HG02885 (cell line): ENCODE measurements around the gene HAPSTR1.

ENCODE experiments used
- ATAC-seq: cut with Tn5 transposase; IDR thresholded peaks from one replicate; pipeline ENCODE4 v1.9.1; 2021; ENCODE audit warnings: mild to moderate bottlenecking; ENCODE audit not compliant: unreplicated experiment, poor library complexity

Gene HAPSTR1

DNA sequence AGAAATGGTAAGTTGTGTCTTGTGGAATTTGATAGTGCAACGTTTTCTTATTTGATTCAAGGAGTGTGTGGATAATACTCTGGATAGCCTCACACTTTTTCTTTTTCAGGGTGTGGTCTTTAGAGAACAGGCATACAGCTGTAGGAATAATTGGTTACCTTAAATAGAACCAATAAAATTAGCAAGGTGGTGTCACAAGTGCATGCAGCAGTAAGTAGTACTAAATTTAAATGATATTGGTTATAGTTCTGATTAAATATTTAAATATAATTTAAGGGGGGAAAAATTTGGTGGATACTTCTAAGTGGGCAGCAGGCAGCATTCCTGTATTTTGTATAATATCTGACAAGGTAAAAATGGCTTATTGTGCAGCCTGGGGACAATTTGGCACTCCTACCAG is 3.7 kb downstream of the HAPSTR1 start:
- ATAC-seq = no peak

DNA sequence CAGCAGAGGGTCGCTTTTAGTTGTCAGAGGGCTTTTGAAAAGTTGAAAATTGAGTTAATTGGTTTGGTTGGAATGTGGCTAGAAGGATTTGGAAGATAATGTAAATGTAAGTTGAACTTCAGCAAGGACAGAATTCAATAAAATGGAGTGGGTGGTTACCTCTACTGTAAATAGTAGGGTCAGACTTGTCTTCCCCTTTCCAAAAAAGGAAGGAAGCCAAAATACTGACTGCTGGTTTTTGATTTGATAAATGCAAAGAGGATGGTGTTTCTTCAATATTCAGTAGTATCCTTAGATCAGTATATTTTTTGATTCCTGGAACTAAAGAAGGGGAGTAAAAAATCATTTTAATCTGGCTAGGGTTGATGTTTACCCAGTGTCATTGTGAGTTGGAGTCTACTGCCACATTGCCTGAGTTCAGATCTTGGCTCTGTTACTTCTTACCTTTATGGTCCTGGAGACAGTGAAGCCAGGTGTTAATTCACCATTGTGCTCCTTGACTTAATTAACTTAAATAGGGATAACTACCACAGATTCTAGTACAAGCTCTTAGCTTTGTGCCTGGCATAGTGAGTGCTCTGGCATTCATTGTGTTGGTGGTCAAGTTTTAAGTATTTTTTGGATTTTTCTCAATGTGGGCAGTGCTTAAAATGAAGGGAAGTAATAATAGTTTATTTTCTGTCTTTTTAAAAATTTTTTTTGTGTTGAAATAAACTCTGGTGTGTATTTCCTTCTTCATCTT is 4.4 kb downstream of the HAPSTR1 start:
- ATAC-seq = no peak

DNA sequence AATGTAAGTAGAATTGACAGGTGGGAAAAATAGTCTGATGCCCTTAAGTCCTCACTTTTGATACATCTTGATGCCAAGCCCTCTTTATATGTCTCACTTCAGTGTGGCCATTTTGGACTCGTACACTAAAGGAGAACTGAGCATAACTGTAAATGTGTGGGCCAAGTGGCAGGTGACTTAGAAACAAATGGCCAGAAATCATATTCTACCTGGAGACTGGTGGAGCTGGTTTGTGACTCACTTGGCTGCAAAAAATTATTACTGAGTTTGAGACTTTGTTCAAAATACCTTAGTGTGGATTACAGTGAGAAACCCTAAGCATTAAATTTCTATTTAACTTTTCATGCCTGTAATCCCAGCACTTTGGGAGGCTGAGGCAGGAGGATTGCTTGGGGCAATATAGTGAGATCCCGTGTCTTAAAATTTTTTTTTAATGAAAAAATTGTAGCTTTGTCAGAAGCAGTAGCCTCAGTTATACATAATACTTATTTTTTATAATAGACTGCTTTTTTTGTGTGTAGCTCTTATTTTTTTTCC is 5.0 kb downstream of the HAPSTR1 start:
- no peak for ATAC-seq

DNA sequence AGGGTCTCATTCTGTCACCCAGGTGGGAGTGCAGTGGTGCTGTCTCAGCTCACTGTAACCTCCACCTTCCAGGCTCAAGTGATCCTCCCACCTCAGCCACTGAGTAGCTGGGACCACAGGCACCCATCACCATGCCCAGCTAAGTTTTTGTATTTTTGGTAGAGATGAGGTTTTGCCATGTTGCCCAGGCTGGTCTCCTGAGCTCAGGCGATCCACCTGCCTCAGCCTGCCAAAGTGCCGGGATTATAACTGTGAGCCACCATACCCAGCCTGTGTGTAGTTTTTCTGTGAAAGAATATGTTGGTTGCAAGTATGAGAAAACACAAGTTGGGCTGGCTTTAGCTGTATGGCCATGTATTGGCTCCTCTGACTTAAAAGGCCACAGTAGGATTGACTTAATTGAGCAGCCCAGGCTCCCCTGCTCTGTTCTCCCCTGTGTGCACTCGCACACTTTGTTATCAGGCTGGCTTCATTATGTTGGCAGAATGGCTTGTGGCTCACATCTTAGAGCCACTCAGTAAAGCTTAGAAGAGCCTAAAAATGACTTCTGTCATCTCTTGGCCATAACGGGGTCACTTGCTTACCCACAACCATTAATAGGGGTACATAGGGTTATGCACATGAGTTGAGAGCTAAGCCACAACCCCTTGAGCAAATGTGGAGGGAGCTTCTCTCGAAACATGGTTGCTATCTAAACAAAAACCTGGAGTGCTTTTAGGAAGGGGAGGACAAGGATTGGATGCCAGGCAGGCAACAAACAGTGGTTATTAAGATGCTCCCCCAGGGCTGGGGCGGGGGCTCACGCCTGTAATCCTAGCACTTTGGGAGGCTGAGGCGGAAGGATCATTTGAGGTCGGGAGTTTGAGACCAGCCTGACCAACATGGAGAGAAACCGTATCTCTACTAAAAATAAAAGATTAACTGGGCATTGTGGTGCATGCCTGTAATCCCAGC is 6.1 kb downstream of the HAPSTR1 start:
- ATAC-seq = no peak

DNA sequence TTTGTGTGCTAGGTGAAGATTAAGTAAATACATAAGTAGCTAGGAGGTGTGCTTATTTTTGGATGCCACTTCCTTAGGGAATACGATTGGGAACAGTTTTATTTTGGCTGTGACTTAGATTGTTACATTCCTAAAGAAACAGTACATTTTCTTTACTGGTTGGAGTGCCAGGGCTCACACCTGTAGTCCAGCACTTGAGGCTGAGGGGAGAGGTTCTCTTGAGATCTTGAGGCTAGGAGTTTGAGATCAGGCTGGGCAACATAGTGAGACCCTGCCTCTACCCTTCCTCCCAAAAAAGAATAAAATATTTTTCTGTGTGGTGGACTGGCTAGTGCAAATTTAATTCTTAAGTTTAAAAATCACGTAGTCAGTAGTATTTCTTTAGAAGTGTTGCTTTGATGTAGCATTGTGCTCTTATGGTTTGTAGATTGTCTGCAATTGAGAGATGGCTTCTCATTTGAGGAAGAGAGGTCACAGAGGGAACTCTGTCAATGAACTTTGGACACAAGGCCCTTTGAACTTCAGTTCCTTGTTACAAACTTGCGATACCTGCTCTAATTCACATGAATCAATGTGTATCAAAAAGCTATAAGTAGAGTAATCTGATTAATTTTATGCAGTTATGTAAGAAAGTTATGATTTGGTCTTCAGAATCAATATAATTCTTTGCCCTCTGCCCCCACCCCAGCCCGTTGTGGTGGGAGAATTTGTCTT is 7.1 kb downstream of the HAPSTR1 start:
- ATAC-seq = no peak

DNA sequence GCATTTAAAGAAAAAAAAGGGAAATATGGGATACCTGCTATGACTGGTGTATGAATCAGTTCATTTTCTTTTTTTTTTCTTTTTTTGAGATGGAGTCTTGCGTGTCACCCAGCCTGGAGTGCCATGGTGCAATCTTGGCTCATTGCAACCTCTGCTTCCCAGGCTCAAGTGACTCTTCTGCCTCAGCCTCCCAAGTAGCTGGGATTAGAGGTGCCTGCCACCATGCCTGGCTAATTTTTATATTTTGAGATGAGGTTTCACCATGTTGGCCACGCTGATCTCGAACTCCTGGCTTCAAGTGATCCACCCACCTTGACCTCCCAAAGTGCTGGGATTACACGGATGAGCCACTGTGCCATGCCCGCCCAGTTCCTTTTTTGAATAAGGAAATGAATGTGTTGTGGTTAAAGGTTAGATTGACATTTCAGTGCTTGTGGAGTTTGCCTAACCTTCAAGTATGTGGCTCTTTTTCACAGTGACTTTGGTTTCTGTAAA is 7.7 kb downstream of the HAPSTR1 start:
- peak; percentile 49 for ATAC-seq

DNA sequence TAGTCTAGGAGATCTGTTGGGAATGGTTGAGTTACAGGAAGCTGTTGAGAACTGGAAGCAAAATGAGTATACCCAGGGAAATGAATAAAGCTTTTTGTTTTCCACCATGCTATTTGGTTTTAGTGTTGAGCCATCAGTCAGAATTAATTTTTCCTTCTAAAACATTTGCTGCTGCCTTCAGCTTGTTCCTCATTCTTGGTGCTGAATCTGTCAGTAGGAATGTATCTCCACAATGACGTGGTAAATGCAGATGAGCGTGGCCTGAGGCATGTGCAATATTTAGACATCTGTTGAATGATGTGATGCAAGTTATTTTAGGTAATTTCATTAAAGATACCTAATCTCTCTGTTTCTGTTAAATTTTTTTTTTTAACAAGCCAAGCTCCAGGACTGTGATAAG is 10.9 kb downstream of the HAPSTR1 start:
- no peak for ATAC-seq

DNA sequence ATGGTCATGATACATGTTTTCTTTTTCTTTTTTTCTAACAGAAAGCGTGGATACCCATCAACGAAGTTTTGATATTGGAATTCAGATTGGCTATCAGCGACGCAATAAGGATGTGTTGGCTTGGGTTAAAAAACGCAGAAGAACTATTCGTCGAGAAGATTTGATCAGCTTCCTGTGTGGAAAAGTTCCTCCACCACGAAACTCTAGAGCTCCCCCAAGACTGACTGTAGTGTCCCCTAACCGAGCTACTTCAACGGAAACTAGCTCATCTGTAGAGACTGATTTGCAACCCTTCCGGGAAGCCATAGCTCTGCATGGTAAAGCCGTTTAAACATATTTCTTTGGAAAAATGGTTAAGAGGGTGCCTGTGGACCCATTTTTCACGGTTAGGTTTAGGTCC is 11.5 kb downstream of the HAPSTR1 start:
- ATAC-seq = no peak

DNA sequence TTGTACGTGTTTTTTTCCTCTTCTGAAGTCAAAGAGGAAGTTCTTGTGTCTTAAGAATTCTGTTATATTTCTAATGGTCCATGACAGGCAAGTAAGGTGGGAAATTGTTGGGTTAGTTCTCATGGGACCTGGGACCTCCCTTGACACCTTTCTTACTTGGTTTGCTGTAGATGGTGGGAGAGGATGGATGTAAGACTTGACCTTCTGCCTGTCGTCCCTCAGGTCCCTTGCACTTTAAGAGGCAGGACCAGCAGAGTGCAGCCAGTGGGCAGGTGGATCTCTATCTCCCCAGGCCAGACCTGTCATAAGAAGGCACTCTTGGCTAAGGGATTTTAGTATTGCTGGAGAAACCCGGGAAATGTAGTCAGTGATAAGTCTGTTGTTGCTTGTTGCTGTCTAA is 12.1 kb downstream of the HAPSTR1 start:
- no peak for ATAC-seq

DNA sequence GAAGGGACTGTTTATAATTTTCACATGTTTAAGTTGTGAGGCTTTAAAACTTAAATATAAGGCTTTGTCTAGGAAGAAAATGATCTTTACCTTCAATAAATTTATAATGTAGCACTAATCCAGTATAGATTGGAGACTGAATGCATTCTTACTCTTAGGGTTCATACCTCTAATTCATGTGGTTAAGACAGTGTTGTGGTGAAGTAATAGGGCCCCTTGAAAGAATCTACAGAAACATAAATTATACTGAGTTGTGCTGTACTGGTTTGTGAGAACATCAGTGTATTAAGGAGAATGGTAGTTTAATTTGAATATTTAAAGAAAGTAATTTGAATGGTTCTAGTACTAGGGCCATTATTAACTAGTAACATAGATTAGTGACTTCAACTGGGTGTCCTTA is 13.7 kb downstream of the HAPSTR1 start:
- ATAC-seq = no peak

DNA sequence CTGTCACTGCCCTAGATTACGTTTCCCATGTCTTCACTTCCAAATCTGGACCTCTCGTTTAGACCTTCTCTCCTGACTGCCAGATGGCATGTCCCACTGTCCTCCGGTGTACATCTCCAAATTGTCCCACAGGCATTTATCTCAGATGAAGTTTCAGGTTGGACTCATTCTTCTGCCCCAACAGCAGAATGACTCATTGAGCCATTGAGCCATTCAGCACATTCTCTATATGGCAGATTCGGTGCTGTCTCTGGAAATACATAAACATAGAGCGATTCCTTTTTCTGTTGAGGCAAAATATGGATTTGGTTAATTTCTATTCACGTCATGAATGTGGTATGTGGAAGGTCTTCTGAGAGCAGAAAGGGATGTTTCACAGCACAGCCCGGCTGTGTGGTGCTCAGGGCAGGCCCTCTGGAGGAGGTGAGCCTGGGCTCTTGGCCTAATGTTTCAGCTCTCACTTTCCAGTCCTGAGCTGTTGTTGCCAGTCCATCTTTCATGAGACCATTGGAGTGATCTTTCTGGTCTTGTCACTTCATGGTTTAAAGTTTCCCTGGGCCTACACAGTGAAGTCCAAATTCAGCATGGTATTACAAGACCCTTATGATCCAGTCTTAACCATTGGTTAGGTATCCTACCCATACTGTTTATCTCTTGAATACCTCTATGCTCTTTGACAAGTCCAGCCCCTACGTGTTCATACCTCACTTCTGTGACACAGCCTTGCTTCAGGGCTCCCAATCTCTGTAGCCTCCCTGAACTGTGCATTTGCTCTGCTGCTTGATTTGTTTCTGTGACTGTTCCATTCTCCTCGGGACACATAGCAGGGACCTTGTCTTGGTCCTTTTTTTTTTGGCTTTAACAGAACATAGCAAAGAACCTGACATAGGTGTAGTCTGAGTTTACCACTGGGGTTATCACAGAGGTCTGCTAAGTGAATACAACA is 15.9 kb downstream of the HAPSTR1 start:
- ATAC-seq = no peak

DNA sequence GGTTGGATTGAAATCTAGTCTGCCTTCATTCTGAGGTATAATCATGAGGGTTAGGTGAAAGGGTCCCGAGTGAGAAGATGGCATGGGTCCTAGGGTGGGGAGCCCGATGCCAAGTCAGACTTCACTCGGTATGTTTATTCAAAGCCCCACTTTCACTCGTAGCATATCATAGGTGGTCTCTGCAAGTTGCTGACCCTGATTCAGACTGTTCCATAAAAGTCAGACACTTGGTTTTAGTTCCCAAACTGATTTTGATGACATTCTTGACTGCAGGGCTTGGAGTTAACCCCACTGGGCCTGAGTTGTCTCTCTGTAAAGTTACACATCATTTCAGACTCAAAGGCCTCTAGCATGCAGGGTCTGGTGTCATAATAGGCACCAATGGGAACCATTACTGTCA is 17.8 kb downstream of the HAPSTR1 start:
- ATAC-seq = no peak

DNA sequence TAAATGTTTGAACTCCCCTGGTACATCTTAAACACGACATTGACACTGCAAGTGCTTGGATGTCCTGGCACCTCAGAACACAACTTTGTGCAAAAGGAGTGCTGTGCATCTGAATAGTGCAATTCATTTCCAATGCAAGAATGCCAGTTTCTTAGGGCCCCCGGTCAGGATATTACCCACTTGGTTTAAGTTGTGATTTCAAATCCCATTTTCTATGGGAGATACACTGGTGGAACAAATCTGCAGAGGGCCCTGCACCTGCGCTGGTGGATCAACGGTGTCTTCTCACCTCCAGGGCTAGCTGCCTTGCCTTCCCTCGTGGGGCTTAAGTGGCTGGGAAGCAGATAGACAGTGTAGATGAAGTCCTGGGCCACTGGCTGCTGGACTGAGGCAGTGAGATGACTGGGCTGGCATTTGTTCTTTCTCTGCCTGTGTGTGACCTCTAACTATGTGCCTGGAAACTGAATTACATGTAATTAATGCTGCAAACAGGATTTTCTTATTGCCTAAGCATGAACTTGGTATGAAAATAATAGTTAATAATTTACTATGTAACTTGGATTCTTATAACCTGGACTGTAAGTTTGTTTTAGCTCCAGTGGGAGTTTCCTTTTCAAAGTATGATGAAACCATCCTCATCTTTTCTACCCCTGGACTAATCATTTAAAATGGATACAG is 20.9 kb downstream of the HAPSTR1 start:
- ATAC-seq = no peak

DNA sequence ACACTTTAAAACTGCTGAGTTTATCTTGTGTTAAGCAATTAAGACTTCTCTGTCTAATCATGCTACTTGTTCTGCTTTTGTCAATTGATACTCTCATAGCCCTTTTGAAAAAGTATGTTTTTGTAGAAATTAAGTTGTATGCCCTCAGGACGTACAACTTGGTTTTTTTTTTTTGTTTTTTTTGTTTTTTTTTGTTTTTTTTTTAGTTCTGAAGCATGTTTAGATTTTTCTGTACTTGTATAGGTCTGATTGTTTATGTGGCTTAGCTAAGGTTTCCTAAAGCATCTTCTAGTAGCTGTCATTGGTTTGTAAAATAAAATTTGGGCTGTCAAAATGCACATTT is 21.4 kb downstream of the HAPSTR1 start:
- ATAC-seq = no peak

DNA sequence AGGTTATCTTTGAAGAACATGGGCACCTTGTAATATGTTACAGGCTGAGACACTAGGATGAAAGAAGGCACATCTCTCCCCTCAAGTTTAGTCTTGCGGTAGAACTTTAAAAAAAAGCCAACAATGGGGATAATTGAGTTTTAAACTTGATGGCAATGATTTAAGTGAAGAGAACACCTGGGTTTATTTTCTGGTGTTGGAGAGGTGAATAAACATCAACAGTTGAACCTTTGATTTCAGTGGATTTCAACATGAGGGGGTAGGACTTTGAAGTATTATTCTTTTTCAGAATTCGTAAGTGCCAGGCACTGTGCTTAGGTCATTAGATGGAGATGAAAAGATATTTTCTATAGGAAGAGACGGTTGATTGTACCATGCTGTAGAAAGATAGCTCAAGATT is 22.3 kb downstream of the HAPSTR1 start:
- no peak for ATAC-seq

DNA sequence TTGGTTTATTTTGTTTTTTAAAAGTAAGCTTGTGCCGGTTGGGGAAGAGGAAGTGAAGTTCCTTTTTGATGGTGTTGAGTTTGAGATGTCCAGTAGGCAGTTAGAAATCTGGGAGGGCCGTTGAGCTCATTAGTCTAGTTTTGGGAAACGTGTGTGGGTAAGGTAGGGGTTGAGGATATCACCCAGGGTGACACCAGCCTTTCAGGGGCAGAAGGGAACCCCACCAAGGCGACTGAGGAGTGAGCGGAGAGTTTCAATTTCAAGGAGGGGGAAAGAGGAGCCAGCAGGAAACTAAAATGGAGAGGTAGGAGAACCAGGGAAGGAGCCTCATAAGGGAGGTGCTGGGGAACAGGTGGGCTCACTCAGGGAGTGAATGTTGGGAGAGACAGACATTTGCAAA is 22.7 kb downstream of the HAPSTR1 start:
- no peak for ATAC-seq

DNA sequence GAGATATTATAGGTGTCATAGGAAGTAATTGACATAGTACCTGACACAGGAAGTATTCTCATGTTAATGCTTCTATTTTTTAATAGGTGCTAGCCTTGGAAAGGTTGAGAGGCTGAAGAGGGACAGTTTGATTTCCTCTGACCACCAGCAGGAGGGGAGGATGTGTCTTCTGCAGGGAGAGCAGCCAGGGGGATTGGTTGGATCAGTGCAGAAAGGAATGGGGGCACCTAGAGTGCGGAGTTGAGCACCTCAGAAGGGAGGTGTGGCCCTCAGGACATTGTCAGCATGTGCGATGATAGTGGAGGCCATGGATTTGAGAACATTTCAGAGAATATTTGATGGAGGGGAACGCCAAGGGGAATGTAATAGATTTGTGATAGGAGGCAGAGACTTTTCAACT is 23.4 kb downstream of the HAPSTR1 start:
- ATAC-seq = no peak

DNA sequence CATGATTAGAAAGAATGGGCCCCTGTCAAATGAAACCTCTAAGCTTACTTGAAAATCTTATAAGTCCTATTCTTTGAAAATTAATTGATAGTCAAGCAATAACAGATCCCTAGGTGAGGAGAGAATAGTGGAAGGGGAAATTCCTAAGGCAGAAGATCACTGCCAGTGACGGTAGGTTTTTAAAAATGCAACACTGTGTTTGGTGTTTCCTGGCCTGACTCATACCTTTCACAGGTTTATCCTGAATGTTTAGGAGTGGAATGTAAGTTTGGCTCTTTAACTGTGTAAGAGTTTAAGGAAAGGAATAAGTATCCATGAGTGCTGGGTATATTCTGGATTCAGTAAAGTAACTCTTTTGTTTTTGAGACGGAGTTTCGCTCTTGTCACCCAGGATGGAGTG is 23.8 kb downstream of the HAPSTR1 start:
- no peak for ATAC-seq

DNA sequence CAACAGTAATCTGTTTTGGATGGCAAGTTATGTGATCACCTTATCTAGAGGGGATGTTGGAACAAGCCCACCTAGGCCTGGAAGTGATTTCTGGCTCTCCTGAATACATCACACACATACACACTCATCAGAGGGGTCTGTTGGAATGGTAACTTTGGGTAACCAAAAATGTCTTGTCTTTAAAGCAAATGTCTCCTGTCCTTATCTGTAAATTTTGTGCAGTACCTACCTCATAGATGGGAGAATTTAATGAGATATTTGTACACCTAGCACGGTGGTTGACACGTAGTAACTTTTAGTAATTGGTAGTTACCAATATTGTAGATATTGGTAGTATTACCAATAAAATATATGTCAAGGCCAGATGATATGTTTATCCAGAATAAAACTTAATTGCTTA is 24.7 kb downstream of the HAPSTR1 start:
- no peak for ATAC-seq
